Measurements from ENCODE around the gene CRIP2. TPM values are rescaled to one million over a fixed set of nuclear protein-coding genes. Genes with fewer than 3 reads are reported as not detected.
A peak's percentile ranks its signal among the peaks of the same experiment; 100 is the strongest.

CRIP2 gene
- total and polyA plus RNA-seq, 2 of the 13 experiments (the other 11 are each of a cell fraction or from before 2014, with no cell fraction given), result 31.6 to 37.9 TPM

- TF ChIP-seq, protein P1, sequence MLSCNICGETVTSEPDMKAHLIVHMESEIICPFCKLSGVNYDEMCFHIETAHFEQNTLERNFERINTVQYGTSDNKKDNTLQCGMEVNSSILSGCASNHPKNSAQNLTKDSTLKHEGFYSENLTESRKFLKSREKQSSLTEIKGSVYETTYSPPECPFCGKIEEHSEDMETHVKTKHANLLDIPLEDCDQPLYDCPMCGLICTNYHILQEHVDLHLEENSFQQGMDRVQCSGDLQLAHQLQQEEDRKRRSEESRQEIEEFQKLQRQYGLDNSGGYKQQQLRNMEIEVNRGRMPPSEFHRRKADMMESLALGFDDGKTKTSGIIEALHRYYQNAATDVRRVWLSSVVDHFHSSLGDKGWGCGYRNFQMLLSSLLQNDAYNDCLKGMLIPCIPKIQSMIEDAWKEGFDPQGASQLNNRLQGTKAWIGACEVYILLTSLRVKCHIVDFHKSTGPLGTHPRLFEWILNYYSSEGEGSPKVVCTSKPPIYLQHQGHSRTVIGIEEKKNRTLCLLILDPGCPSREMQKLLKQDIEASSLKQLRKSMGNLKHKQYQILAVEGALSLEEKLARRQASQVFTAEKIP (CRISPR knock-in tag; IDR thresholded peaks at IDR 0.05; ENCODE audit: borderline replicate concordance), result no peak
- TF ChIP-seq ZNF468 (CRISPR knock-in tag; IDR thresholded peaks at IDR 0.05) (no peak), HOXD1 (CRISPR knock-in tag; IDR thresholded peaks at IDR 0.05) (0 out of 2 replicates have a peak, but pooled peaks have one; percentile 40), MYNN (CRISPR knock-in tag; IDR thresholded peaks at IDR 0.05; ENCODE audit: low read depth) (no peak), ARID4A (CRISPR knock-in tag; IDR thresholded peaks at IDR 0.05; ENCODE audit: borderline replicate concordance) (no peak), XRCC5 (optimal IDR thresholded peaks at IDR 0.05; ENCODE audit: low read length) (no peak), ZSCAN31 (CRISPR knock-in tag; IDR thresholded peaks at IDR 0.05; ENCODE audit: low read depth) (peak; percentile 47; the same call in 1 of the 2 replicates), KDM5B (CRISPR knock-in tag; IDR thresholded peaks at IDR 0.05; ENCODE audit: borderline replicate concordance) (peak; percentile 12; the same call in 1 of the 2 replicates), MEIS1 (CRISPR knock-in tag; IDR thresholded peaks at IDR 0.05; ENCODE audit: borderline replicate concordance) (no peak; the same call in 1 of the 2 replicates), MAF1 (CRISPR knock-in tag; IDR thresholded peaks at IDR 0.05; ENCODE audit: borderline replicate concordance) (no peak), ZBTB7B (CRISPR knock-in tag; IDR thresholded peaks at IDR 0.05) (no peak; the same call in 1 of the 2 replicates), SP2 (CRISPR knock-in tag; IDR thresholded peaks at IDR 0.05) (no peak), PHF5A (CRISPR knock-in tag; IDR thresholded peaks at IDR 0.05; ENCODE audit: low read depth, unreplicated experiment) (no peak), ZNF749 (CRISPR knock-in tag; IDR thresholded peaks at IDR 0.05; ENCODE audit: borderline replicate concordance) (no peak), GZF1 (CRISPR knock-in tag; IDR thresholded peaks at IDR 0.05) (no peak)
- TF ChIP-seq, protein P2, sequence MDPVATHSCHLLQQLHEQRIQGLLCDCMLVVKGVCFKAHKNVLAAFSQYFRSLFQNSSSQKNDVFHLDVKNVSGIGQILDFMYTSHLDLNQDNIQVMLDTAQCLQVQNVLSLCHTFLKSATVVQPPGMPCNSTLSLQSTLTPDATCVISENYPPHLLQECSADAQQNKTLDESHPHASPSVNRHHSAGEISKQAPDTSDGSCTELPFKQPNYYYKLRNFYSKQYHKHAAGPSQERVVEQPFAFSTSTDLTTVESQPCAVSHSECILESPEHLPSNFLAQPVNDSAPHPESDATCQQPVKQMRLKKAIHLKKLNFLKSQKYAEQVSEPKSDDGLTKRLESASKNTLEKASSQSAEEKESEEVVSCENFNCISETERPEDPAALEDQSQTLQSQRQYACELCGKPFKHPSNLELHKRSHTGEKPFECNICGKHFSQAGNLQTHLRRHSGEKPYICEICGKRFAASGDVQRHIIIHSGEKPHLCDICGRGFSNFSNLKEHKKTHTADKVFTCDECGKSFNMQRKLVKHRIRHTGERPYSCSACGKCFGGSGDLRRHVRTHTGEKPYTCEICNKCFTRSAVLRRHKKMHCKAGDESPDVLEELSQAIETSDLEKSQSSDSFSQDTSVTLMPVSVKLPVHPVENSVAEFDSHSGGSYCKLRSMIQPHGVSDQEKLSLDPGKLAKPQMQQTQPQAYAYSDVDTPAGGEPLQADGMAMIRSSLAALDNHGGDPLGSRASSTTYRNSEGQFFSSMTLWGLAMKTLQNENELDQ (CRISPR knock-in tag; IDR thresholded peaks at IDR 0.05; ENCODE audit: borderline replicate concordance), result no peak
- TF ChIP-seq, protein P3, sequence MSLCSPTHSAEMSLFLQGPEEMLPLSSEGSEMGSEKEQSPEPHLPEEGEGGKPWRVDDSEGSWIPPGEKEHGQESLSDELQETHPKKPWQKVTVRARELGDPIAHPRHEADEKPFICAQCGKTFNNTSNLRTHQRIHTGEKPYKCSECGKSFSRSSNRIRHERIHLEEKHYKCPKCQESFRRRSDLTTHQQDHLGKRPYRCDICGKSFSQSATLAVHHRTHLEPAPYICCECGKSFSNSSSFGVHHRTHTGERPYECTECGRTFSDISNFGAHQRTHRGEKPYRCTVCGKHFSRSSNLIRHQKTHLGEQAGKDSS (CRISPR knock-in tag; IDR thresholded peaks at IDR 0.05; ENCODE audit: borderline replicate concordance, low read depth), result no peak
Observed at GRCh38 chr14:105496831-105497591, 22.4 kb downstream of the CRIP2 start (continued).

Data from HepG2 (cell line).